IMR-90 (cell line): ENCODE measurements around the gene VMAC. TPM values are rescaled to one million over a fixed set of nuclear protein-coding genes. Genes with fewer than 3 reads are reported as not detected.
"Not testable (repeated sequence)": the region's sequence is repeated elsewhere in the genome, so short reads cannot be mapped to it uniquely, and the experiment has no call there.

Experiments
- ATAC-seq: fragments of 200-7000 bp; cut with Tn5 transposase; 2 replicates; pipeline ENCODE4 v1.9.1; 2020; ENCODE audit warnings: low read depth, mild to moderate bottlenecking, moderate library complexity
- BruUV-seq: library from RNA; stranded (reverse); fragments of 400-500 nt; replicated peaks from 2 replicates; lab custom pipeline; 2021; lab: Mats Ljungman, UMichigan
- CTCF ChIA-PET: fragments of 300-600 bp; formaldehyde crosslinking; extraction: SDS; loops from one replicate; lab custom pipeline; 2021; ENCODE audit warnings: antibody characterized with exemption; lab: Yijun Ruan, JAX
- POLR2A ChIA-PET: fragments of 300-600 bp; sonication (Branson Sonifier 250); formaldehyde crosslinking; loops from one replicate; lab custom pipeline; 2022; ENCODE audit warnings: antibody characterized with exemption; ENCODE audit not compliant: unreplicated experiment; lab: Charles Lee
- DNase-seq: peaks from one replicate; pipeline ENCODE4 v3.0.0; 2013
- H2AFZ ChIP-seq: replicated peaks from 2 replicates; pipeline ENCODE3; 2013; ENCODE audit warnings: low read length, mild to moderate bottlenecking; ENCODE audit not compliant: poor library complexity
- H2AK5ac ChIP-seq: 2 replicates; pipeline ENCODE4 v1.6.1; 2013; ENCODE audit warnings: low read depth, low read length, inconsistent platforms
- H2AK9ac ChIP-seq: replicated peaks from 2 replicates; pipeline ENCODE3; 2013; ENCODE audit warnings: mild to moderate bottlenecking, low read depth, low read length, moderate library complexity; ENCODE audit not compliant: poor library complexity
- H2BK120ac ChIP-seq: 2 replicates; pipeline ENCODE4 v1.6.1; 2013; ENCODE audit warnings: low read depth, low read length, inconsistent platforms
- H2BK15ac ChIP-seq: 3 replicates; pipeline ENCODE4 v1.6.1; 2013; ENCODE audit warnings: low read depth, low read length, inconsistent platforms
- H2BK20ac ChIP-seq: 2 replicates; pipeline ENCODE4 v1.6.1; 2013; ENCODE audit warnings: low read depth, mild to moderate bottlenecking, inconsistent platforms, low read length, moderate library complexity
- H2BK5ac ChIP-seq: 2 replicates; pipeline ENCODE4 v1.6.1; 2013; ENCODE audit warnings: mild to moderate bottlenecking, low read depth, low read length, inconsistent platforms; ENCODE audit not compliant: poor library complexity, severe bottlenecking
- H3K14ac ChIP-seq: replicated peaks from 2 replicates; pipeline ENCODE4 v1.6.1; 2013; ENCODE audit warnings: low read depth, low read length, inconsistent platforms
- H3K18ac ChIP-seq: 2 replicates; pipeline ENCODE4 v1.6.1; 2013; ENCODE audit warnings: low read depth, low read length, control low read depth
- H3K23ac ChIP-seq: 2 replicates; pipeline ENCODE4 v1.6.1; 2013; ENCODE audit warnings: low read depth, low read length, inconsistent platforms
- H3K27ac ChIP-seq: 2 replicates; pipeline ENCODE4 v1.5.1; 2013; ENCODE audit warnings: mild to moderate bottlenecking, control low read depth, low read length; ENCODE audit not compliant: insufficient read depth
- H3K27me3 ChIP-seq: 2 replicates; pipeline ENCODE4 v1.6.1; 2013; ENCODE audit warnings: low read length; ENCODE audit not compliant: control insufficient read depth, insufficient read depth
- H3K36me3 ChIP-seq: 2 replicates; pipeline ENCODE4 v1.6.1; 2013; ENCODE audit warnings: low read length, mixed read lengths; ENCODE audit not compliant: control insufficient read depth, insufficient read depth
- H3K4ac ChIP-seq: 2 replicates; pipeline ENCODE4 v1.6.1; 2013; ENCODE audit warnings: low read depth, low read length, inconsistent platforms
- H3K4me1 ChIP-seq: 2 replicates; pipeline ENCODE4 v1.6.1; 2013; ENCODE audit warnings: low read length, mixed read lengths; ENCODE audit not compliant: control insufficient read depth, insufficient read depth
- H3K4me2 ChIP-seq: 2 replicates; pipeline ENCODE4 v1.6.1; 2013; ENCODE audit warnings: low read depth, mild to moderate bottlenecking, control low read depth, low read length, moderate library complexity
- H3K4me3 ChIP-seq: 2 replicates; pipeline ENCODE4 v1.5.1; 2013; ENCODE audit warnings: low read depth, mild to moderate bottlenecking, control low read depth, low read length, moderate library complexity; ENCODE audit not compliant: insufficient read depth
- H3K56ac ChIP-seq: 2 replicates; pipeline ENCODE4 v1.6.1; 2013; ENCODE audit warnings: low read length, inconsistent platforms; ENCODE audit not compliant: insufficient read depth; ENCODE audit errors: extremely low read depth
- H3K79me1 ChIP-seq, 2 experiments: 2 replicates each; pipeline ENCODE4 v1.6.1; 2013; ENCODE audit warnings: low read length in 2 of 2, inconsistent platforms in 1 of 2, low read depth in 1 of 2
- H3K9ac ChIP-seq: 2 replicates; pipeline ENCODE4 v1.6.1; 2013; ENCODE audit warnings: low read depth, low read length, control low read depth
- H3K9me1 ChIP-seq: 2 replicates; pipeline ENCODE4 v1.6.1; 2013; ENCODE audit warnings: low read length, inconsistent platforms; ENCODE audit not compliant: insufficient read depth
- H3K9me3 ChIP-seq: 2 replicates; pipeline ENCODE4 v1.6.1; 2013; ENCODE audit warnings: low read length; ENCODE audit not compliant: control insufficient read depth, insufficient read depth
- H4K20me1 ChIP-seq: 2 replicates; pipeline ENCODE4 v1.6.1; 2013; ENCODE audit warnings: low read length, inconsistent platforms; ENCODE audit not compliant: insufficient read depth
- H4K5ac ChIP-seq: 2 replicates; pipeline ENCODE4 v1.6.1; 2013; ENCODE audit warnings: mild to moderate bottlenecking, low read depth, low read length, control low read depth
- H4K8ac ChIP-seq, 2 experiments: 2 replicates each; pipeline ENCODE4 v1.6.1; 2013; ENCODE audit warnings: low read depth in 2 of 2, low read length in 2 of 2, control low read depth in 1 of 2, inconsistent platforms in 1 of 2
- H4K91ac ChIP-seq: 2 replicates; pipeline ENCODE4 v1.6.1; 2013; ENCODE audit warnings: low read depth, low read length, inconsistent platforms; ENCODE audit not compliant: insufficient read depth
- WGBS, 2 experiments: methylation state at CpG; one replicate each; pipeline versions ENCODE4 v1.1.5 to v1.1.7; 2013; ENCODE audit warnings: missing lambda C conversion rate in 2 of 2; ENCODE audit not compliant: insufficient read length in 1 of 2; ENCODE audit errors: extremely low coverage in 2 of 2; 5-methylcytosine and 5-hydroxymethylcytosine counted together
- dilution Hi-C: fragments of 300-500 bp; cut with HindIII; formaldehyde crosslinking; loops from one replicate; pipeline ENCODE4 v1.14.3; 2018; ENCODE audit warnings: low sequenced_read_pairs; ENCODE audit not compliant: unreplicated experiment
- in situ Hi-C: fragments of 300-500 bp; cut with MboI; formaldehyde crosslinking; loops from 3 replicates; pipeline ENCODE4 v1.14.3; 2019; ENCODE audit warnings: low sequenced_read_pairs, inconsistent platforms, mixed read lengths
- intact Hi-C: fragments of 100-400 bp; cut with micrococcal nuclease; formaldehyde crosslinking; loops from 2 replicates; pipeline ENCODE4 v1.10.0; 2022
- polyA plus RNA-seq, 3 experiments: library from polyadenylated mRNA; depleted of rRNA; stranded (reverse); fragments of >200 nt; gene quantifications; 2 replicates each; pipeline ENCODE4 v1.2.3, GENCODE V29; 2012; ENCODE audit warnings: low replicate concordance in 1 of 3
- total RNA-seq: library from RNA; depleted of rRNA; stranded (reverse); fragments of >200 nt; gene quantifications from 2 replicates; pipeline ENCODE4 v1.2.3, GENCODE V29; 2012

The VMAC gene
- total and polyA plus RNA-seq, 2 of the 4 experiments (the other 2 are of a cell fraction) = 1.4 to 3.1 TPM

GRCh38 chr19:5883157-5883873, 21.4 kb upstream of the VMAC start:
- H3K4me2 ChIP-seq, H3K27me3 ChIP-seq, H2BK20ac ChIP-seq, H2BK15ac ChIP-seq, H4K20me1 ChIP-seq, intact Hi-C loops, H3K23ac ChIP-seq, H2BK5ac ChIP-seq, in situ Hi-C loops, H3K18ac ChIP-seq, H2AK9ac ChIP-seq, BruUV-seq, H4K91ac ChIP-seq, H3K14ac ChIP-seq, DNase-seq, H2AFZ ChIP-seq, H3K4me3 ChIP-seq, H2AK5ac ChIP-seq, H3K56ac ChIP-seq, H2BK120ac ChIP-seq, dilution Hi-C loops, H3K36me3 ChIP-seq, H4K5ac ChIP-seq, H3K9me3 ChIP-seq, H3K9ac ChIP-seq, H3K4ac ChIP-seq, H3K27ac ChIP-seq, H3K9me1 ChIP-seq, H4K8ac ChIP-seq, ATAC-seq, POLR2A ChIA-PET, H3K79me1 ChIP-seq: not testable (repeated sequence)
- 26% methylated on average over 3 of the region's 13 CpGs; no CpG with 5 or more reads in 1 of the 2 experiments for WGBS, 2 experiments
- H3K4me1 ChIP-seq = peaks cover 13% of the 10 kb centered on the region
- CTCF ChIA-PET = interaction anchor here (1.2 kb wide), 1 partner anchor 79 kb away, joined by 5 read pairs; no protein-coding TSS in a partner anchor

GRCh38 chr19:5884065-5884811, 20.4 kb upstream of the VMAC start:
- H3K4me1 ChIP-seq = peaks cover 13% of the 10 kb centered on the region
- H2BK20ac ChIP-seq, H2AK9ac ChIP-seq, H2BK5ac ChIP-seq, H2AK5ac ChIP-seq, H3K9me1 ChIP-seq, H3K9me3 ChIP-seq, H3K36me3 ChIP-seq, H3K56ac ChIP-seq, H3K23ac ChIP-seq, intact Hi-C loops, BruUV-seq, in situ Hi-C loops, H3K4me2 ChIP-seq, H3K27me3 ChIP-seq, DNase-seq, H4K5ac ChIP-seq, H3K4ac ChIP-seq, H4K91ac ChIP-seq, H3K4me3 ChIP-seq, H2BK15ac ChIP-seq, H4K20me1 ChIP-seq, H4K8ac ChIP-seq, dilution Hi-C loops, H2AFZ ChIP-seq, H3K27ac ChIP-seq, H3K79me1 ChIP-seq, POLR2A ChIA-PET, H3K18ac ChIP-seq, H3K14ac ChIP-seq, H3K9ac ChIP-seq, ATAC-seq, H2BK120ac ChIP-seq: not testable (repeated sequence)
- CTCF ChIA-PET = interaction anchor here (1.2 kb wide), 1 partner anchor 80 kb away, joined by 5 read pairs; no protein-coding TSS in a partner anchor
- WGBS, 2 experiments = no CpG with 5 or more reads among the region's 11 CpGs
